GM21825 (cell line): Measurements from ENCODE around the gene CLASP2.
"Not testable (repeated sequence)": the region's sequence is repeated elsewhere in the genome, so short reads cannot be mapped to it uniquely, and the experiment has no call there.

Experiments used
- ATAC-seq: cut with Tn5 transposase; IDR thresholded peaks from one replicate; pipeline ENCODE4 v1.9.1; 2021; ENCODE audit warnings: mild to moderate bottlenecking, moderate library complexity; ENCODE audit not compliant: unreplicated experiment

CLASP2 gene

DNA sequence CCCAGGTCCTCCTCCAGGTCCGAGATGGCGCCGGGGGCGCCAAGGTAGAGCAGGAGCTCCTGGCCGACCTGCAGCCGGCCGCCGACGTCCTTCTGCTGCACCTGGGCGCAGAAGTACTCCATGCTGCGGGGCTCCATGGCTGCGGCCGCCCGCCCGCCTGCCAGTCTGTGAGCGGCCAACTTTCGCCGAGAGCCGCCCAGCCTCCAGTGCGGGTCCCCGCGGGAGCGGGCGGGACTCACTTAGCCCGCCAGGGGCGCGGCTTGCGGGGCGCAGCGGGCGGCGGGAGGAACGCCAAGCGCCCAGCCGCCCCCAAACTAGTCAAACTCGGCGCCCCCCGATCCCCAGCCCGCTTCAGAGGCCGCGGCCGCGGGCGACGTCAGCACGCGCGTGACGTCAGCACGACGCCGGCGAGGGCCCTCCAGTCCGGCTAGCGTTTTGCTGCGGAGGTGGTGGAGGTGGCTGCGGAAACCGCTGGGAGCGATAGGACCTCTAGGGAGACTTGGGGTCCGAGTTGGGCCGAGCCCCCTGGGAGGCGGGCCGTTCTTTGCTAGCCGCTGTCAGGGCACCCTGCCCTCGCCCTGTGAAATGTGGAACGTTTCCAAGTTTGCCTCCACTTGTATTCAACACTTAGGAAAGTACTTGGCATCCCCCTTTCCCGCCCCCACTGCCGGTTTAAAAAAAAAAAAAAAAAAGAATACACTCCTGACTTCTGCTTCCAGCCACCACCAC is at the start of gene CLASP2:
Gene CLASP2, minus strand, starts transcription at position 389 of the 729 bp plus-strand sequence. Its CDS starts 252 bp downstream, at position 137.
- peak; percentile 94 for ATAC-seq

DNA sequence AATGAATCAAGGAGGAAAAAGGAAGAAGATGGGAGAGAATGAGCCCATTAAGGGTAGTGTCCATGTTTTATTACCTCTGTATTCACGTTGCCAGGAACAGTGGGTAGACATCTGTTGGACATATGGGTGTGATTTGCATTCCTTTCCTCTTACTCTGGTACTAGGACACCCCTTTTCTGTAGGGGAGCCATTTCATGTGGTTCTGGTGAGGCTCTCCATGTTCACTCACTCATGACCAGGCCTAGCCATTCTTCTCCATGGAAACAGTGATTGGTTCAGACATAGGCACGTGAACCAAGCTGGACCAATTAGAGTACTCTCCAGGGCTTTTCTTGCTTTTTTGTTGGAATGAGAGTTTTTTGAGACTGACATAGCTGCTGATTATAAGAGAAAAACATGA is 40.8 kb upstream of the CLASP2 start:
- no peak for ATAC-seq

DNA sequence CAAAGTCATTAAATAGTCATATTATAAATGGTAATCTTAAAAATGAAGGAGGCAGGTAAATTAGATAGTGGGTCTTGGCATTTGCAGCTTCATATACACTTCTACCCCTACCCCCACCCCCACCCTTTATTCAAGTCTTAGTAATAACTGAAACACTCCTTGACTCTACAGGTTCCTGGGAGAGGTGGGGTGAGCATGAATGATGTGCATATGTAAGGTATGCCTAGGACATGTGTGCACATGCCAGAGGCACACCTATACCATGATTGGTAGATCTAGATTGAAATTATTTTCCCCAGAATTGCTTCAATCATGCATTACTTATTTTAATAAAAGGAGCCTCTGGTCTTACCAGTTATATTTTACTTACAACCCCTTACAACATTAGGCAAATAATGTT is 40.2 kb upstream of the CLASP2 start:
- no peak for ATAC-seq

DNA sequence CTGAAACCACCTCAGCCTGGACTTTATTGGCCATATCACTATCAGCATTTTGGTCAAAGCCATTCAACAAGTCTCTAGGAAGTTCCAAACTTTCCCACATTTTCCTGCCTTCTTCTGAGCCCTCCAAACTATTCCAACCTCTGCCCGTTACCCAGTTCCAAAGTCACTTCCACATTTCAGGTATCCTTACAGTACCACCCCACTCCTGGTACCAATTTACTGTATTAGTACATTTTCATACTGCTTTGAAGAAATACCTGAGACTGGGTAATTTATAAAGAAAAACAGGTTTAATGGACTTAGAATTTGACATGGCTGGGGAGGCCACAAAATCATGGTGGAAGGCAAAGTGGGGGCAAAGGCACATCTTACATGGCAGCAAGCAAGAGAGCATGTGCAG is 36.3 kb upstream of the CLASP2 start:
- ATAC-seq, result not testable (repeated sequence)

DNA sequence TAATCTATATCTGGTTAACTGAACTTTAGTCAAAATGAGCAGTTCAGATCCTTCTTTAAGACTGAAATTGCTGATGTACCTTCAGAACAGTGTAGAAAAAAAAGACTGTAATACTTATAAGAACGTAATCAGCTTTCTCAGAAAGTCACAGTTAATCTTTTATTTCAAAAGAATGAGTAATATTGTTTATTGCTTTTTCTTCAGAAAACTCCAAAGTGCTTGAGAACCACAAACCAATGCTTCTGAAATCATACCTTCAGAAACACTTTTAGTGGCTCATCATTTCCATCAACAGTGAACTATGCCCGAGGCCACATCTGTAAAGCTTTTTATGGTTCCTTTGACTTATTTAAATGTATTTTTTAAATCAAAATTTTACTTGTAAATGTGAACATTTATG is 33.3 kb upstream of the CLASP2 start:
- no peak for ATAC-seq

DNA sequence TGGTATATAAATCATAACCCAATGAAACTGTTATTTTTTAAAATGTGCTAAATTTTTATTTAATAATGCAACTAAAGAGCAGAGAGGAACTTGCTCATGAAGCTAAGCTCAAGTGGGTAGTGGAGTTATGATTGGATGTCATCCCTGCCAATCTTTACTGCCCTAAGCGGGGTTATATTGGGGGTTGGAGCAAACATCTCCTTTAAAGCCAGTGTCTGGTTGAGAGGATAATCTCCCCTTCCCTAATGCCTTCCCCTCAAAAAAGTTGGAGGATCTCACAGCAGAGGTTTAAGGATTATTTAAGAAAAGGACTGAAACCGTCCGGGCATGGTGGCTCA is 32.1 kb upstream of the CLASP2 start:
- no peak for ATAC-seq

DNA sequence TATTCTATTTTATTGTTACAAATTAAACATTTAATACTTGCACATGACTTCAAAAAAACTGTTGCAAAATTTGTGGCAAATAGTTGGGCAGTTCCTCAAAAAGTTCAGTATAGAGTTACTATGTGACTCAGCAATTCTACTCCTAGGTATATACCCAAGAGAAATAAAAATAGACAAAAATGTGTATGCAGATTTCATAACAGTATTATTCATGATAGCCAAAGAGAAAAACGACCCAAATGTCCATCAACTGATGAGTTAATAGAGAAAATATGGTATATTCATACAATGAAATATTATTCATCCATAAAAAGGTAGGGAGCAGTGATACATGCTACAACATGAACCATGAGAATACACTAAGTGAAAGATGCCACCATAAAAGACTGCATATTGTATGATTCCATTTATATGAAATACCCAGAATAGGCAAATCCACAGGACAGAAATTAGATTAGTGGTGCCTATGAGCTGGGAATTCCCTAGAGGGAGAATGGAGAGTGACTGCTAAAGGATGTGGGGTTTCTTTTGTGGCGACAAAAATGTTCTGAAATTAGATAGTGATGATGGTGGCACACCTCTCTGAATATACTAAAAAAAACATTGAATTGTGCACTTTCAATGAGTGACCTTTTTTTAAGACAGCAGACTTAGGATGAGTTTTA is 31.6 kb upstream of the CLASP2 start:
- no peak for ATAC-seq

DNA sequence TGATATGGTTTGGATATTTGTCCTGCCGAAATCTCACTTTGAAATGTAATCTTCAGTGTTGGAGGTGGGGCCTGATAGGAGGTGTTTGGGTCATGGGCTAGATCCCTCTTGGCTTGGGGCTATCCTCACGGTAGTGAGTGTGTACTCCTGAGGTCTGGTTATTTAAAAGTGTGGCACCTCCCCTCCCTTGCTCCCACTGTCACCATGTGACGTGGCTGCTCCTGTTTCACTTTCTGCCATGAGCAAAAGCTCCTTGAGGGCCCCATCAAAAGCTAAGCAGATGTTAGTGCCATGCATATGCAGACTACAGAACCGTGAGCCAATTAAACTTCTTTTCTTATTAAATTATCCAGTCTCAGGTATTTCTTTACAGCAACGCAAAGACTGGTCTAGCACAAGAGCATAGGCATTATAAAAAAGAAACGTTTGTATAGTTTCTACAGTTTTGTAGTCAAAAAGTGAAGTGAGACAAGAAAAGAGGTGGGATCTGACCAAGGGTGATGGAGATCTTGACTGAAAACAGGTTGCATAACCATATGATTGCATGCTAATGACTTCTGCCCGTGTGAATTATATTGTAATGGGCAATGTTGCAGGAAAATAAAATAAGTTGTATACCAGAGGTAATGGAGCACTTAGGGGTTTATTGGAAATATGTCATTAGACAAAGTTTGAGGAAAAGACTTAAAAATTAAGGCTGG is 28.5 kb upstream of the CLASP2 start:
- ATAC-seq, result no peak

DNA sequence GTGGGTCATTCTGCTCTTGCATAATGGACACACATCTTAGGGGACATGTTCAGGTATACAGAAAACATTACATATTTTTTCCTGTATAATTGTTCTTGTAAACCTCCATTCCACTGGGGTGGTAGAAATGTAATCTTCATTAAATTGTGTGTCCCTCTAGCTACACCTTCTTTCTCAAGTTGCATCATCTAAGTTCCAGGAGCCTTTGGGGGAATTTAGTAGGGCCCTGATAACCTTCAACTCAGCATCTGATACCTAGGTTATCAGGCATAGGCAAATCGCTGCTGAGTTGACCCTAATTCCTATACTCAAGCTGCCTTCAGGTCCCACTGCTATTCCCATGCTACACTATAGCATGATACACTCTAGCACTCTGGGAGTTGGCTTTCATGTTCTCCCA is 19.1 kb upstream of the CLASP2 start:
- ATAC-seq, result no peak

DNA sequence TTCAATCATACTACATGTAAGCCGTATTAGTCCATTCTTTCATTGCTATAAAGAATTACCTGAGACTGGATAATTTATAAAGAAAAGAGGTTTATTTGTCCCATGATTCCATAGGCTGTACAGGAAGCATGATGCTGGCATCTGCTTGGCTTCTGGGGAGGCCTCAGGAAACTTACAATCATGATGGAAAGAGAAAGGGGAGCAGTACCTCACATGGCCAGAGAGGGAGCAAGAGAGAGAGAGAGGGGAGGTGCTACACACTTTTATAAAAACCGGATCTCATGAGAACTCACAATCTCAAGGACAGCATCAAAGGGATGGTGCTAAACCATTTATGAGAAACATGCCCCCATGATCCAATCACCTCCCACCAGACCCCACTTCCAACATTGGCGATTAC is 14.3 kb upstream of the CLASP2 start:
- ATAC-seq, result no peak

DNA sequence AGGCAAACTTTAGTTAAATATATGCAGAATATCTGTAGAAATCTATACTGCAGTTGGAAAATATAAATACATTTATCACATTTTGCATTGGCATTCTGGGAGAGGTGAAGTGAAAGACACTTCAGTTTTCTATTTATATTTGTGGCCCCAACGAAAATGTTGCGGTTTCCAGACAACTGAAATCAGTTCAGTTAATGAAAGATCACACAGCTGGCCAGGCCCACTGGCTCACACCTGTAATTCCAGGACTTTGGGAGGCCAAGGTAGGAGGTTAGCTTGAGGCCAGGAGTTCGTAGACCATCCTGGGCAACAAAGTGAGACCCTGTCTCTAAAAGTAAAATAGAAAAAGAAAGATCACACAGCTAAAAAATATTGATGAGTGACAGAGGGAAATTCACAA is 11.9 kb upstream of the CLASP2 start:
- no peak for ATAC-seq

DNA sequence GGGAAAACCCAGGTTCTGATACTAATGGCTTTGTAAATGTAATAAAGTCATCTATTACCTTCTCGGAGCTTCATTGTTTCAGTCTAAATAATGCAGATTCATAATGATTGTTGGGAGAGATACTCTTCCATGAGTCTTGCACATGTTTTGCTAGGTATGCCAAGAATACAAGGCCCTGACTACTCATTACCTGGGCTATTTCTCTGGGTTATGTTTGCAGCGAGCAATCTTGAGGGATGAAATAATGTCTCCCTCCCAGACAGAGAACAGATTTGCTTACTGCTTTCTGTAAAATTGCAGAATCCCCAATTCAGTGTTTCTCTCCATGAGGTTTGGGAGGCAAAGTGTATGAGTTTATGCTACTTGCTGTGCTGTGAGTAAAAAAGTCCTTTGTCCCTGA is 6.2 kb upstream of the CLASP2 start:
- no peak for ATAC-seq

DNA sequence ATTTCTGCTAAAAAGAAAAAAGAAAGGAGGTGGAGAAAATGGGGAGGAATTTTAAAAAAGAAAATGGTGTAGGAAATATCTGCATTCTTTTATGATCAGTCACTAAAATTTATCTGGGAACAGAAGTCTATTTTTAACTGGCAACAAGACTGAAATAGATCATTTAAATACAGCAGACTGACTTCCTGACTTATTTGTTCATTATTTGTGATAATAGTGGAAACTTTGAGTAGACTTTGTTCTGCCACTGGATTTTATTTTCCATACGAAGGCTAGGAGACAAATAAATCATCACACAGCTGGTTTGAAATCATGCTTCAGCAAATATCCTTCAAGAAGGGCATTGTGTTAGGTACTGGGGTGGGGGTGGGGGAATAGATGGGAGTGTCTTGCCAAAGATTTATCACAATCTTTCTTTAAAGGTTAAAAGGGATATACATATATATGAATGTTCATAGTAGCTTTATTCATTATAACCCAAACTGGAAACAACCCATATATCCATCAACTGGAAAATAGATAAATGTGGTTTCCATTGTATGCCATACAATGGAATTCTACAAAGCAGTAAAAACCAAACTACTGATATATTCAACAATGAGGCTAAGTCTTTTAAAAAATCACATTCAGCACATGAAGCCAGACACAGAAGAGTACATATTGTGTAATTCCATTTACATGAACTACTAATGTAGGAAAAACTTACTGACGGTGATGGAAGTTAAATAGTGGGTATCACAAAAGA is 4.7 kb upstream of the CLASP2 start:
- ATAC-seq, result no peak

DNA sequence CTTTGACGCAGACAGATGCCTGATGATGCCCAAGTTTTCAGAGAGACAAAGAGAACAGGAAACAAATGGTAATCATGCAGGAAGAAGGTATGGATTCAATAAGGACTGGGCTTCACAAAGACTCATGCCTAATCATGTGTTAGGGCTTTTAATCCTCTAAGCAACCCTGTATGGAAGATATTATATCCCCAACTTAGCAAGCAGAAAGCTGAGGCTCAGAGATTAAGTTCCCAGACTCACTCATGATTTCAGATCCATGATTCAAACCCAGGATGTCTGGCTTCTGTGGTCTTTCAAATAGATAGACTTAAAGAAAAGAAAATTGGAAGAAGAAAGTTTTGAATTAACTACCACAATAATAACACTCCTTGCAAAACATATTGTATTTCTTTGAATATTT is 4.1 kb upstream of the CLASP2 start:
- ATAC-seq, result no peak

DNA sequence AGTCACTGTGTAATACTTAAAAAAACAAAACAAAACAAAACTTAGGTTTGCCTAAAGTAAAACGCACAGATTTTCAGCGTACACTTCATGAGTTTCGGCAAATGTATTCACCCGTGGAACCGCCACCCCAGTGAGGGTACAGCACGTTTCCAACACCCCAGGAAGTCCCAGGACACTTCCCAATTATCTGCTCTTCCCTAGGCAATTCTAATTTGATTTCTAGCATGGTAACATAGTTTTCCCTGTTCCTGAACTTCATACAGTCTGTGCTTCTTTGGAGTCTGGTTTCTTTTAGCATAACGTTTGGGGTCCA is 497 bp upstream of the CLASP2 start:
- ATAC-seq, result peak; percentile 2

DNA sequence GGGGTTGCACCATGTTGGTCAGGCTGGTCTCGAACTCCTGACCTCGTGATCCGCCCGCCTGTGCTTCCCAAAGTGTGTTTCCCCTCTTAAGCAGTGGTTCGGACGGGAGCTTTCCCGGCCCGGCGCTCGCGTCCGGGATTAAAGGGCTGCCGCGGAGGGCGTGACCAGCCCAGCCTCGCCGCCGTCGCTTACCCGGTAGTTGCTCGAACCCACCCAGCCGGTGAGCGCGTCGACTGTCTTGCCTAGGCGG is 513 bp downstream of the CLASP2 start:
- ATAC-seq, result peak; percentile 65

DNA sequence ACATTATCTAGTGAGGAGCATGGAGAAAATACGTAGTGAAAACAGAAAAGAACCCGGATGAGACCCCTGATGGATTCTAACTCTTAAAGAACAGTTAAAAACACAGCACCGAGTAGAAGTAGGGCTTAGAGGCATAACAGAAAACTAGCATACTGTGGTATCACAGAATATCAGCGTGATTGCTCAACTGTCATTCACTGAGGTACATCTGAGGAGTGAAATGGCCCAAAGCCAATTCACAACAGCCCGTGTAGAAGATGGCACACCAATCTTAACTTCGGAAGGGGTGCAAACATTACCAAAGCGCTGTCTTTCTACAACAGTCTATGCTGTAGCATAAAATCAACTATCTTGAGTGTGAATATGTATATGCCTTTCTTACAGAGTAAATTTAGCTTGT is 1.8 kb downstream of the CLASP2 start:
- ATAC-seq, result no peak

DNA sequence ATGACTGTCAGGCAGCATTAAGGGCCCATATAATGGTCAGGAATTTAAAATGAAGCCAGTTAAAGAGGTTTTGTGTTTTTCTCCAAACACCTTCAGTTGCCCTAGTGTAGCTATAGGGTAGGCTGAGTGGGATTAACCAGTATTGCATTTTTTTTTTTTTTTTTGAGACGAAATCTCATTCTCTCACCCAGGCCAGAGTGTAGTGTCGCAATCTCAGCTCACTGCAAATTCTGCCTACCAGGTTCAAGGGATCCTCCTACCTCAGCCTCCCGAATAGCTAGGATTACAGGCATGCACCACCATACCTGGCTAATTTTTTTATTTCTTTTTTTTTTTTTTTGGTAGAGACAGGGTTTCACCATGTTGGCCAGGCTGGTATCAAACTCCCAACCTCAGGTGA is 7.0 kb downstream of the CLASP2 start:
- no peak for ATAC-seq

DNA sequence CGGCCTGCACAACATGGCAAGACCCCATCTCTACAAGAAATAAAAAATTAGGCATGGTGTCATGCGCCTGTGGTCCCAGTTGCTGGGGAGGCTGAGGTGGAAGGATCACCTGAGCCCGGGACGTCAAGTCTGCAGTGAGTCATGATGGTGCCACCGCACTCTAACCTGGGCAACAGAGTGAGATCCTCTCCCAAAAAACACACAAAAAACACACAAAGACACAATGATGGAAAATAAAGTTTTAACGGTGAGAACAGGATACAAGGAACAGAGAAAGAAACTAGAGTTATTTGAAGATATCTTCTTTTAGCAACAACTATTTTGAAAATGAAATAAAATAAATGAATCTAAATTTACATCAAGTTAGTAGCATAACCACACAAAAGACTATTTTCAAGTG is 12.0 kb downstream of the CLASP2 start:
- no peak for ATAC-seq

DNA sequence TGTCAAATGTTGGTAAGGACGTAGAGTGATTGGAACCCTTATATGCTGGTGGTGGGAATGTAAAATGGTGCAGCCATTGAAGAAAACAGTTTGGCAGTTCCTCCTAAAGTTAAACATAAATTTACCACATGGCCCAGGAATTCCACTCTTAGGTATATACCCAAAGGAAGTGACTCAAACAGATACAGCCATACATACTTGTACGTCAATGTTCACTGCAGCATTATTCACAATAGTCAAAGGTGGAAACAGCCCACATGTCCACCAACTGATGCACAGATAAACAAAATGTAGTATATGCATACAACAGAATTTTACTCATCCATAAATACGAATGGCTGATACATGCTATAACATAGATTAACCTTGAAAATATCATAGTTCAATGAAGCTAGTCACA is 13.2 kb downstream of the CLASP2 start:
- ATAC-seq, result no peak

DNA sequence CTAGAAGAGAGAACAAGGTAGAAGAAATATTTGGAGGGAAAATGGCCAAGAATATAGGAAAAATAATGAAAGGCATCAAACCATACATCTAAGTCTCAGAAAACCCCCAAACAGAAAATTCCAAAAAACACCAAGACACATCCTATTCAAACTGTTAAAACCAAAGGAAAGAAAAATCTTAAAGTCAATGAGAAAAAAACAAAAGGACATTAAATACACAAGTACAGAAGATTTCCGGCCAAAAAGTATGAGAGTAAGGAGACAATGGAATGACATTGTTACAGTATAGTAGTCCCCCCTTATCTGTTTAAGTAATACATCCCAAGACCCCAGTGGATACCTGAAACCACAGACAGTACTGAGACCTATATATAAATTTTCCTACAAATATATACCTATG is 18.8 kb downstream of the CLASP2 start:
- ATAC-seq, result no peak

DNA sequence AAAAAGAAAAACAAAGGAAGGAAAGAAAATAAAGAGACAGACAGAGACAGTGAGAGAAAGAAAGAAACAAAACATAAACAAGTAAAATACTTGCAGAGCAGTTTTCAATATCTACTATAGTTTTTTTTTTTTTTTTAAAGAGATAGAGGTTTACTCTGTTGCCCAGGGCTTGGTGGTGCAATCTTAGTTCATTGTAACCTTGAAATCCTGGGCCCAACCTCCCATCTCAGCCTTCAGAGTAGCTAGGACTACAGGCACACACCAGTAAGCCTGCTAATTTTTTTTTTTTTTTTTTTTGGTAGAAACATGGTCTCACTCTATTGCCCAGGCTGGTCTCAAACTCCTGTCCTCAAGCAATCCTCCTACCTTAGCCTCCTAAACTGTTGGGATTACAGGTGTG is 23.1 kb downstream of the CLASP2 start:
- ATAC-seq, result no peak
